NCI-H510A (cell line): ENCODE measurements around the gene XKR3.
"Not testable (repeated sequence)": the region's sequence is repeated elsewhere in the genome, so short reads cannot be mapped to it uniquely, and the experiment has no call there.

Experiments
- DNase-seq: peaks from one replicate; lab custom pipeline; 2025; lab: John Stamatoyannopoulos, UW

Gene XKR3

DNA sequence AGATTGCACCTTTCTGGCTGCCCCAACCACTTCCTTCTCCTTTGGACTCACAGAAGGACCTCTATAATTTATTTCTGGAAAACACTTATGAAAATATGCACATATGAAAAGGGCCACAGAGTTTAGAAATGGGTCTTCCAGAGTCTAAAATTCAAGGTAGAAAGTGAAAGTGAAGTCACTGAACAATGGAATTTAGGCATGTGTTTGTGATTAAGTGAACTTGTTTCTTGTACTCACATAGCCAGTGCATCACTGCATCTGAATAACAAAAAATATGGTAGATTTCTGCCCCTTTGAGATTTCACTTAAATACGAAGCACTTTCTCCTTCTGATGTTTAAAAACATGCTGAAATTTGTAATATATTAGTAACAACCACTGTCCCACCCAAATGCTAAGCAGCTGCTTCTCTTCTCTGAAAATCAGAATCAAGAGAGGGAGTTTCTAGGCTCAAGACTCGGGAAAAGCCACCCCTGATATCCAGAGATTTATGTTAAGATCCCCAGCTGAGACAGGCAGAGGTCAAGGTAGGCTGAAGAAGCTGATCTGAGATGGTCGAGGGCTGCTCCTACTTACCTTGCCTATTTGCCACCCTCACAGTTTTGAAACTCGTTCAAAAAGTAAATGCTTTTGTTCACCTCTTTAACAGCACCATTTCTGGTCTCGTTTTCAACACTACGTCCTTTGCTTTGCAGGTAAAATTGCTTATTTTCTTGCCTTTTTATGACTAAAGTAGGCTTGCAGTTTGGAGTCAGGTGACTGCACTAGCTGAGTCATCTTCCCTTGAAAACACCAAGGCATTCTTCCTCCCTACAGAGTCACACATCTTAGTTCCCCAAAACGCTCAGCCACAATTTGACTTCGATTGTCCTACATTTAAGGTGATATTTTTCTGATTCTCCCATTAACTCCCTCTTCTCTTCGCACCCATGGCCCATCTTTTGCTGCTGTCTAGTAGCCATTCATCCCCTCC, at the start of gene XKR3:
XKR3 (minus strand) TSS at position 696 of the 972 bp plus-strand sequence. CDS start 17,338 bp downstream, outside the sequence.
- DNase-seq: no peak

DNA sequence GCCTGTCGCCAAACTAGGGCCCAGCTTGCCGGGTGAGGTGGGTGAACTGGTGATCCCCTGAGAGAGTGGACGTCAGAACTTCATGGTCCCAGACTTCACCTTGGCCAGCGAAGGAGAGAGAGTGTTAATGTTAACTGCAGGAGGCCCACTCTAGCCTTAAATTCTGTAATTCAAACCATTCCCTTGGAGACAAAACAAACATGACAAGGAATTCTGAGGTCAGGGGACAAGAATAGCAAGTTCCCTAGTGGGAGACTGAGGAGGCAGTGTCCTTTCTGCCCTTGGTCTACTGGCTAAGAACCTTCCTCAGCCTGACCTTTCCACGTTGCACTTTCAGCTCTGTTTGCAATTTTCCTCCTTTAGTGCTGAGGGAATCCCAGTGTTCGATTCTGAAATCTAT, 44.4 kb upstream of the XKR3 start:
- not testable (repeated sequence) for DNase-seq

DNA sequence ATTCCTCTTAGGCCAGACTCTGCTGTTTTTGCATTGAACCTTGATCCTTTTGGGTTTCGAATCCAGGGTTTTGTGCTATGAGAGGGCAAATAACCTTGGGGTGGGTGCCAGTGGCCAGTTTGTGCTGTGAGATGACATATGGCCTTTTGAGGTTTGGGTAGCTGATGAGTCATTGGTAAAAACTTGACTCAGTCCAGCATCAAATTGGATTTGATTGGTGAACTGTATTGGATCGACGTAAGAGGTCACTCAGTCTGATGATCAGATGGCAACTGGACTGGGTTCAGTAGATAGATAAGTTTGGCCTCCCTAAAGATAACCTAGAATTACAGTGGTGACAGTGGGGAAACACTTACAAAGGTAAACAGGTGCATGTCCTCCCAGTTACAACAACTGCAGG, 41.0 kb upstream of the XKR3 start:
- no peak for DNase-seq

DNA sequence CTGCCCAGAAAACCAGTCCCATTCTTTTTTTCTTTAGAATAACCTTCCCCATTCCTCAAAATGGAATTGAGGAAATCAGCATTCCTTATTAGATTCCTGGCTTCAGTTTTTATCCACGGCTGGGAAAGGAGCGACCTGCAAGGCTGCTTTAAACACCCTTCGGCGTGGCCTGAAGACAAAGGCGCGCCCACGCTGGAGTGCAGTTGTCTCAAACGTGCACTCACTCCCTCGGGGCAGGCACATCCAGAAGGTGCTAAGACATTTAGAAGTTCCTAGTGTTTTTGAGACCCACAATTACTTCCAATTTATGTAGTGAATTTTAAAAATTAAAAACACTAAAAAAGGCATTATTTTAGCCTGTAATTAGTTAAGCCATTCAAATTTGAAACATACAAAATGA, 31.6 kb upstream of the XKR3 start:
- DNase-seq: not testable (repeated sequence)

DNA sequence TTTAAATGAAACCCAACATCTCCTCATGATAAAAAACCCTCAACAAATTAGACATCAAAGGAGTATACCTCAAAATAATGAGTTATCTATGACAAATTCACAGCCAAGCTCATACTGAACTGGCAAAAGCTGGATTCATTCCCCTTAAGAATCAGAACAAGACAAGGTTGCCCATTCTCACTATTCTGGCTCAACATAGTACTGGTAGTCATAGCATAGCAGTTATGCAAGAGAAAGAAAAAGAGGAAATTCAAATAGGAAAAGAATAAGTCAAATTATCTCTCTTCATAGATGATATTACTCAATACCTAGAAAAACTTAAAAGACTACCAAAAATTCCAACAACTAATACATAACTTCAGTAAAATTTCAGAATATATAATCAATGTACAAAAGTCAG, 29.4 kb upstream of the XKR3 start:
- DNase-seq: no peak

DNA sequence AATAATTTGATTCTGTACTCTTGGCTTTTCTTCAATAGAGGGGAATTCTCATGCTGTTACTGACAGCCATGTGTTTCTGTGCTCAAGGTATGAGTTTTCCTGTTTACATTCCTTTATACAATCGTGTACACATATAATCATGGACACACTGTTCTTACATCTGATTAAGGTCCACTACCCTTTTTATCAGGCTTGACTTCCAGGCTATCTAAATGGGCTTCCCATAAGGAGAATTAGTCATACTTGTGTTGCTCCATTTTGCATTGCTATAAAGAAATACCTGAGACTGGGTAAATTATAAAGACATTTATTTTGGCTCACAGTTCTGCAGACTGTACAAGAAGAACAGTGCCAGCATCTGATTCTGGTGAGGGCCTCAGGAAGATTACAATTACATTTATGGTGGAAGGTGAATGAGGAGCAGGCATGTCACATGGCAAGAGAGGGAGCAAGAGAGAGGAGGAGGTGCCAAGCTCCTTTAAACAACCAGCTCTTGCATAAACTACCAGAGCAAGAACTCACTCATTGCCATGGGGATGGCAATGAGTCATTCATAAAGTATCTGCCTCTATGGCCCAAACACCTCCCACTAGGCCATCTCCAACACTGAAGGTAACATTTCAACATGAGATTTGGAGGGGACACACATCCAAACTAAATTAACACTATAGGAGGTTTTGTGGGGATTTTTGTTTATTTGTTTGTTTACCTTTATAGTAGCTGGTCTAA, 26.2 kb upstream of the XKR3 start:
- not testable (repeated sequence) for DNase-seq

DNA sequence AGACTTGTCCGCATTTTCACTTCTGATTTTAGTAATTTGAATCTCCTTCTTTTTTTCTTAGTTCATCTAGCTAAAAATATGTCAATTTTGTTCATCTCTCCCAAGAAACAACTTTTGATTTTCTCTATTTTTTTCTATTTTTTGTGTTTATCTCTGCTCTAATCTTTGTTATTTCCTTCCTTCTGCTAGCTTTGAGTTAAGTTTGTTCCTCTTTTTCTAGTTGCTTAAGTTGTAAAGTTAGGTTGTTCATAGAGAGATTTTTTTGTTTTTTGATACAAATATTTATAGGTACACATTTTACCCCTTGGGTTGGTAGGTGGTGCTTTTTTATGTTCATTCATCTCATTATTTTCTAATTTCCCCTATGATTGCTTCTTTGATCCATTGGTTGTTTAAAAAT, 22.1 kb upstream of the XKR3 start:
- no peak for DNase-seq

DNA sequence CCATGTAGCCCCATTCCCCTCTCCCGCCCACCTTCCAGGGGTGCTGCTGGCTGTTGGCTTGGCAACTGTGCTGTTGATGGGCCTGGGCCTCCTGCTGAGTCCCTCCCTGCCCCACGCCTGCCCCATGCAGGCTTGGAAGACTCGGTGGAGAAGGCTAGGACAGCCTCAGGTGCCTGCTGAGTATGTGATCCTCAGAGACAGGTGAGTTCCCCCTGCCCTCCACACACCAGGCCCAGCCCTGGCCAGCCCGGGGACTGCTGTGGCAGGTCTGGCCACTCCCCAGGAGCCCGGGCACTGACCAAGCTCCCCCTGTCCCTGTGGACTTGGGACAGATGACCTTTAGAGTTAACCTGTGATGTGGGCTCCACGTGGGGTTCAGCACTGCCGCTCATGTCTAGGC, 20.7 kb upstream of the XKR3 start:
- no peak for DNase-seq

DNA sequence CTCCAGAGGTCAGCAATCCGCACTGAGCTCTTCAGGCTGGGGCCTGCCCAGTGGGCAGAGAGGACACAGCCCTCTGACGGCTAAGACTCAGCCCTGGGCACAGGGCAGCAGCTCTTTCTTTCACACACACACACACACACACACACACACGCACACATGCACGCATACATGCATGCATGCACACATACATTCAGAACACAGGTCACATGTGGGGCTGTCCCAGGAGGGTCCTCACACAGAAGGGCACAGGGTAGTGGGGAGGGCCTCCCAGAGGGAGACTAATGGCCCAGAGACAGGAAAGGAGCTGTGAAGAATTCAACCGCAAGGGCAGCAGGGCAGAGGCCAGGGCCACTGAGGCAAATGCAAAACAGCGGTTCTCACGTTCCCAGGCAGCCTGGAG, 20.3 kb upstream of the XKR3 start:
- no peak for DNase-seq

DNA sequence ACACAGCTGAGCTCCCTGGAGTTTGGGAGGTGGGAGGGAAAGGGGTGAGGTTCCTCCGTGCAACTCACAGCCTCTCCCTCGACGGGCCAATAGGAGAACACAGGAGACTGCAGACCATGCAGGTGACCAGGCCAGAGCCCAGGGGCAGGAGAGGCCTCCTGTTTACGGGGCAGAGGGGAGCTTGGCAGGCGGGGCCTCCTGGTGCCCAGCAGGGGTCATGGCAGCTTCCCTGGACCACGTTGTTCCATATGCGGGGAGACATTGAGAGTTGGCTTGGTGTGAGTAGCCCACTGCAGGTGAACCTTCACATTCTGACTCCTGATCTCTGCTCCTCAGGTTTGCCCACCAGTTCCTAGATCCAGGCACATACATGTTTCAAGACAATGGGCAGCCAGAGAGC, 19.3 kb upstream of the XKR3 start:
- no peak for DNase-seq

DNA sequence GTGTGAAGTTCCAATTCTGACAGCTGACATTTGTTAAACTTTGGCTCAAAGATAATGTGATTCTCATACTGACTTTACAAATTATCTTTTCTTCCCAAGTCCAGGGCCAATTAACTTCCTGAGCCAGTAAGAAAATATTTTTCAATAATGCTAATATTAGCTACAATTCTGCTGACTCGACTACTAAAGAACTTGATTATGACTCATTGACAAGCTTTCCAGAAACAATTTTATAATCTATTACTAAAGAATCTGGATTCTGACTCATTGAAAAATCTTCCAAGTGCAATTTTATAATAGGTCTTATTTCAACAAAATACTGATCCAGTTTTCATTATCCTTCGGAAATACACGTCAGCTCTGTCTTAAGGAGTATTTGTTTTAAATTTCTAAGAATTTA, 12.9 kb upstream of the XKR3 start:
- no peak for DNase-seq

DNA sequence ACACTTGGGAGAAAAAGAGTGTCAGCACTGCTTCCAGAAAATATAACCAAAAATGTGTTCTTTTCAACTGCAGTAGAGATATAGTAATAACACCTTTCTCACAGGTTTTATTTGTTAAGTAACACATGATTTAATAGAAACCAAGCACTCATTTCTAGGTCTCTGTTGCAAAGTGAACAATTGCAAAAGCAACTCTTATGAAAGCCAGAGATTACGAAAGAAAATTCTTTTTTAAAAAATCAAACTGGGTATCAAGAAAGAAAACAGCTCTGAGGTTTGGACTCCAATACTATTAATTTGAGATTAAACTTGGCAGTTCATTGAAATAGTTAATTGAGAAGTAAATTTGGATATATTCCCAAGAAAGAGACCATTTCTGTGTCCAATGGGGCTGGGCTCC, 9.8 kb upstream of the XKR3 start:
- no peak for DNase-seq

DNA sequence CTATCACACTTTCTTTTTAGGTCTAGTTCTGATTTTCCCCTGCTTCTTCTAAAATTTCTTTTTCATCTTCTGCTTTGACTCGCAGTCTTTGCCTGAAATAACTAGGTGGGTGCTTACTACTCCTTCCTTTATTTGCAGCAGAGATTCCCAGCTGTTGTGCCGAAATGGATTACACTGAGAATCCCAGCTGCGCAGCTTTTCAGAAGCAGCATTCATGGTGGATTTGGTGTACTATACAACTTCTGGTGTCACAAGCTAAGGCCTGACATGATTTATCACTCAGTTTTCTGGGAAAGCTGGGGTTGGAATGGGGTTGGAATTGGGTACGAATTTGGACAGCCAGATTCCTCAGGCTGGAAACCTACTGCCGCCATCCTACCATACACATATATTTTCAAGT, 6.0 kb upstream of the XKR3 start:
- no peak for DNase-seq

DNA sequence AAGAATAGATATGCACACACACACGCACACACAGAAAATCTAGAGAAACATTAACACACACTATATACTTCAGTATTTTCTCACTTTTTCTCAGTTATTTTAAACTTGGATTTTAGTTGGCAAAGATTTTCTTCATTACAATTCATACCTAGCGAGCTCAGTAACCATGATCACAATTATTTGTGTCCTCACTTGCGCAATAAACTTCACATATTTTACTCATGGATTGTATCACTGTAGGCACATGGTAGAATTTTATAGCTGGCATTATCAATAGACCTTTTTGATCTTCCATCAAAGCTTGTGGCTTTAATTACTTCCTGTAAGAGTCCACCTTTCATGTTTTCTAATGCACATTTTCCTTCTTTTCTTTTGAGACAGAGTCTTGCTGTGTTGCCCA, 4.8 kb upstream of the XKR3 start:
- no peak for DNase-seq

DNA sequence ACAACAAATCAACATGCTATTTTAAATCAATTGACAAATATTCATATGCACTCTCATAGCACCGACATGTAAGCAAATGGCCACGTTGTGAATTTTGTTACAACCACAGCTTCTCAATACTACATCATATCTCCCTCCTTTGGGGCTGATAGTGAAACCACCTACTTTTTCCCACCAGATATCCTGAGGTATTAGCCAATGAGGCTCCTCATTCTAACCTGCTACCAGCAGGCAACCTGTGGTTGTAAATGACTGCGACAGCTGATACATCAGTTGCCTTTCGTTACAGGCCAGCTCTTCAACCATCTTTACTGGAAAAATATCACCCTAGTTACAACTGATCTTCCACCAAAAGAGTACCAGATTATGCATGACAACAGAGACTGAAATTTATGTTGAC, 3.7 kb upstream of the XKR3 start:
- no peak for DNase-seq

DNA sequence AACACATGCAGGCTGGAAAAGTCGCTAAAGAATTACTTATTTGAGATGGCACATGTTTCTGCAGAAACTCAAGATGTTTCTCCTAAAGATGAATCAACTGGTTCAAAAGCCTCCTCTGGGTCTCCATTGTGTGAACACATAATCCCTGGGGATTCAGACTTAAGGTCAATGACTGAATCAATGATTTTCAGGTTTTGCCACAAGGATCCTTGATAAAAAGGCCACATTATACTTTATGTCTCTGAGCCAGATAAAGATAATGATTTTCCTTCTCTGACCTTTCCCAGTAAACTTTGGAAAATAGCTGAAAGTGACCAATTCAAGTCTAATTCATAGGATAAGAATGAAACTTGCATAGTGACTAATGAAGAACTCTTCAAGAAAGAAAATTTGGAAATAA, 2.3 kb upstream of the XKR3 start:
- no peak for DNase-seq

DNA sequence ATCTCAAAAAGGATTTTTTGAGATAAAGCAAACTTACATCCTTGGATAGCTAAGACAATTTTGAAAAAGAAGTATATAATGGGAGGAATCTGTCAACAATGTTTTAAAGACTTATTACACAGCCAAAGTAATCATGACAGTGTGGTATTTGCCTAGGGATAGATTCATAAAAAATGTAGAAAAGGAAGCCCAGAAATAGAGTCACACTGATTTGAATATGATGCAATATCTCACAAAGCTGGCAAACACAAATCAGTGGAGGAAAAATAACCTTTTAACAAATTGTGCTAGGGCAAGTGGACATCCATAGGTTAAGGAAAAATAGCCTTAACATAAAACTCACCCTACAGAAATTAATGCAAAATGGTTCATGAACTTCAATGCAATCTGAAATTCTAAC, 6.0 kb downstream of the XKR3 start:
- DNase-seq: no peak

DNA sequence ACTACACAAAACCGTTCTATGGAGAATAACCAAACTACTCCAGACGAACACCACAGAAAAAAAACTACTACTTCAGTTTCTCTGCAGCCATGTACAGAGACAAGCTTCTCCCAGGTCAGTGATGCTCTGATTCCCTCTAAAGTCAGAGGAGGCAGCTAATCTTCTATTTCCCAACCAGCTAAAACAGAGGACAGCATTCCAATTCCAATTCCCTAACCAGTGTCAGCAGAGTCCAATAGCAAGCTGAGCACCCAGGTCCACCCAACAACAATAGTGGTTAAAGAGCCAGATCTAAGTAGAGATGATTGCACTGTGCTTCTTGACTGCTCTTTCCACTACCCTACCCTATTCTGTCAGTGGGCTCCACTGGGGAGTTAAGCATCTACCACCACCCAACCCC, 6.7 kb downstream of the XKR3 start:
- DNase-seq: no peak

DNA sequence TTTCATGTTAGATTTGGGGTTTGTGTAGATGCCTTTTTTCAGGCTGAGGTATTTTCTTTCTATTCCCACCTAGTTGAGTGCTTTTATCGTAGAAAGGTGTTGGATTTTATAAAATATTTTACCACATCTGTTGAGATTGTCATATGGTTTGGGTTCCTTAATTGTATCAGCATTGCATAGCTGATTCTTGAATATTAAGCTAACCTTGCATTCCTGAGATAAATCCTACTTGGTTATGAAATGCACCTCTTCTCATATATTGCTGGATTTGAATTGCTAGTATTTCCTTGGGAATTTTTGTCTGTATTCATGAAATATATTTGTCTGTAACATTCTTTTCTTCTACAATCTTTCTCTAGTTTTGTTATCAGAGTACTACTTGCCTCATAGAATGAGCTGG, 10.1 kb downstream of the XKR3 start:
- DNase-seq: no peak

DNA sequence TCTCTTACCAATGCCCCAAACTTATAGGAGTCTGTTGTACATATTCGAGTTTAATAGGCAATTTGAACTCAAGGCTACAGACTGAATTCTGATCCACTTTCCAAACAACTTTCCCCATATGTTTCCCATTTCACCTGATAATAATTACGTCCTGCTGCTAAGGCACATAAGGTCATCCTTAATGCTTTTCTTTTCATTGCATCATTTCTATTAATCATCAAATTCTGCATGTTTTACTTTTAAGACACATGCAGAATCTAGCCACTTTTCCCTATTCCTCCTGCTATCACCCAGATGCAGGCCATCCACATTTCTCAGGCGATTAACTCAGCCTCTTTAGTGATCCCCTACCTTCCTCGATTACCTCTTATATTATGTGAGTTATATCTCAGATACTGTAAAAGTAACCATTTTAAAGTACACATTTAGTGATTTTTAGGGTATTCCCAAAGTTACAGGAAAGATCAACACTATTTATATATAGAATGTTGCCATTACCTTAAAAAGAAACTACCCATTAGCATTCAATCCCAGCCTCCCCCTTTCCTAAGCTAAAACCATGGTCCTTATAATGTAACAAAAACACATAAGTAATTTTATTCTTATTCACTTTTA, 14.9 kb downstream of the XKR3 start:
- DNase-seq: no peak

DNA sequence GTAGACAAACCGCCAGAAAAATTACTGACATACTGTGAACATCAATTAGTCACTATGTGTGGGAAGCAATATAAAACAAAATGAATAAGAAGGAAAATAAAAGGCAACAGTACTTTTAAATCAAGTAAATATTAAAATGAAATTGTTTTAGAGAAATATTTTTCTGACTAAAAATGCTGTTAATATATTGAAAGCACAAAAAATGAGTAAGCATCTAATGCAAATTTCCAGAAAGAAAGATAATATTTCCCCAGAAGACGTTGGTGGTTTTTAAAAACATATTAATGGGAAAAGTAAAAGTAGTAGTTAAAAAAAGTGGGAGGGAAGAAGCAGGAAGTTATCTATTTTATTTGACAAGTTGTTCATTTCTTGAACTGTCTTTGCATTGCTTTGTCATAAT, 16.5 kb downstream of the XKR3 start:
- DNase-seq: no peak

DNA sequence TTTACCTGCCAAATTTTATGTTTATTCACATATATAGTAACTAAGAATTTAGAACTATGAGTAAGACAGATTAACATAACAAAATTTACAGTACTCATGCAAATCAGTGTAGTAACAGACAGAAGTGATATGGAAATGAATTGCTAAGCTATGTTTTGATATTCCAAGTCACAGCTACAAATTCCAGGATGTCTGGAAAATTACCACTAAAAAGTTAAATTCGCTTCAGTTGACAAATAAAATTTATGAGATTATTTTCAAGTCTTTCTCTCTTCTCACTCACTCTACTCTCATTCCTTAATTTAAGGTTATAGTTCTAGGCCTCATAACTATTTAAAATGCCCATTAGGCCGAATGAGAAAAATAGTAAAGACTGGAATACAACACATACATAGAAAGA, 18.1 kb downstream of the XKR3 start:
- DNase-seq: no peak

DNA sequence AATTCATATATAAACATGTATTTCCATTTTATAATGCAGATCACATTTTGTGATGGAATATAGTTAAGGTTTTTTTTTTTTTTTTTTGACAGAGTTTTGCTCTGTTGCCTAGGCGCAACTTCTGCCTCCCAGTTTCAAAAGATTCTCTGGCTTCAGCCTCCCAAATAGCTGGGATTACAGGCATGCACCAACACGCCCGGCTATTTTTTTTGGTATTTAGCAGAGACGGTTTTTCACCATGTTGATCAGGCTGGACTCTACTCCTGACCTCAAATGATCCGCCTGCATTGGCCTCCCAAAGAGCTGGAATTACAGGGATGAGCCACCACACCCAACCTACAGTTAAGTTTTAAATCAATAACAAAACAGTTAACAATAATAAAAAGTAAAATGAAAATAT, 18.8 kb downstream of the XKR3 start:
- no peak for DNase-seq
